PC-3 (cell line): ENCODE data around the gene KCNN1. TPM values are rescaled to one million over a fixed set of nuclear protein-coding genes. Genes with fewer than 3 reads are reported as not detected.

Experiments used
- ATAC-seq: fragments of 200-7000 bp; cut with Tn5 transposase; 2 replicates; pipeline ENCODE4 v1.9.1; 2020; ENCODE audit warnings: mild to moderate bottlenecking, moderate library complexity
- BruUV-seq: library from RNA; stranded (reverse); fragments of 400-500 nt; replicated peaks from 2 replicates; lab custom pipeline; 2021; lab: Mats Ljungman, UMichigan
- CTCF ChIA-PET: fragments of 300-600 bp; sonication (Branson Sonifier 250); formaldehyde crosslinking; loops from one replicate; lab custom pipeline; 2022; ENCODE audit warnings: antibody characterized with exemption; lab: Charles Lee
- POLR2A ChIA-PET: fragments of 300-600 bp; sonication (Branson Sonifier 250); formaldehyde crosslinking; loops from one replicate; lab custom pipeline; 2022; ENCODE audit warnings: antibody characterized with exemption; ENCODE audit not compliant: unreplicated experiment; lab: Charles Lee
- DNase-seq: peaks from one replicate; pipeline ENCODE4 v3.0.0-alpha.2; 2015
- H2AFZ ChIP-seq: fragments of 300-600 bp; sonication (generic); 2 replicates; pipeline ENCODE4 v1.6.0; 2016; ENCODE audit warnings: antibody characterized with exemption, low read length
- H3F3A ChIP-seq: fragments of 300-600 bp; sonication (generic); one replicate; pipeline ENCODE4 v1.6.0; 2017; ENCODE audit warnings: antibody characterized with exemption, low read length, control low read depth, mild to moderate bottlenecking; ENCODE audit not compliant: unreplicated experiment
- H3K27ac ChIP-seq: fragments of 300-600 bp; sonication (generic); 2 replicates; pipeline ENCODE4 v1.5.1; 2016; ENCODE audit warnings: mild to moderate bottlenecking, low read length
- H3K27me3 ChIP-seq: fragments of 300-600 bp; sonication (generic); 2 replicates; pipeline ENCODE4 v1.6.1; 2016; ENCODE audit warnings: low read length, mixed read lengths
- H3K36me3 ChIP-seq: fragments of 300-600 bp; sonication (generic); 2 replicates; pipeline ENCODE4 v1.6.1; 2016; ENCODE audit warnings: low read depth, mixed run types, low read length, mixed read lengths
- H3K4me1 ChIP-seq: fragments of 300-600 bp; sonication (generic); 2 replicates; pipeline ENCODE4 v1.5.1; 2016; ENCODE audit warnings: low read length; ENCODE audit not compliant: insufficient read depth
- H3K4me2 ChIP-seq: fragments of 300-600 bp; sonication (generic); 2 replicates; pipeline ENCODE4 v1.6.0; 2016; ENCODE audit warnings: low read length
- H3K4me3 ChIP-seq: fragments of 300-600 bp; sonication (generic); 2 replicates; pipeline ENCODE4 v1.5.1; 2016; ENCODE audit warnings: mild to moderate bottlenecking, low read length, mixed read lengths
- H3K79me2 ChIP-seq: fragments of 300-600 bp; sonication (generic); 2 replicates; pipeline ENCODE4 v1.6.1; 2017; ENCODE audit warnings: low read length, mixed read lengths
- H3K9ac ChIP-seq: fragments of 300-600 bp; sonication (generic); 2 replicates; pipeline ENCODE4 v1.6.0; 2016; ENCODE audit warnings: mild to moderate bottlenecking, low read length
- H3K9me2 ChIP-seq: fragments of 300-600 bp; sonication (generic); replicated peaks from 2 replicates; pipeline ENCODE4 v1.6.1; 2016; ENCODE audit warnings: mixed run types, low read length, mixed read lengths
- H3K9me3 ChIP-seq: fragments of 300-600 bp; sonication (generic); 2 replicates; pipeline ENCODE4 v1.6.1; 2016; ENCODE audit warnings: low read length, mixed read lengths
- H4K20me1 ChIP-seq: fragments of 300-600 bp; sonication (generic); 2 replicates; pipeline ENCODE4 v1.6.1; 2016; ENCODE audit warnings: low read length, mixed read lengths
- CTCF ChIP-seq: fragments of 300-600 bp; sonication (generic); conservative IDR thresholded peaks from 2 replicates; pipeline ENCODE4 v1.5.1; 2017; ENCODE audit warnings: antibody characterized with exemption, low read depth, mild to moderate bottlenecking, low read length
- EZH2 ChIP-seq: fragments of 300-600 bp; sonication (generic); IDR thresholded peaks from one replicate; pipeline ENCODE4 v1.6.1; 2017; ENCODE audit warnings: antibody characterized with exemption, mild to moderate bottlenecking, low read length; ENCODE audit not compliant: unreplicated experiment
- EZH2phosphoT487 ChIP-seq: fragments of 300-600 bp; sonication (generic); IDR thresholded peaks from 2 replicates; pipeline ENCODE4 v1.6.1; 2018; ENCODE audit warnings: mild to moderate bottlenecking, antibody characterized with exemption, low read length, borderline replicate concordance
- intact Hi-C: fragments of 100-400 bp; cut with micrococcal nuclease; formaldehyde crosslinking; loops from 2 replicates; pipeline ENCODE4 v1.9.0; 2023
- total RNA-seq: library from RNA; depleted of rRNA; stranded (reverse); fragments of >200 nt; gene quantifications from 2 replicates; pipeline ENCODE4 v1.2.3, GENCODE V29; 2014

KCNN1 gene
- total RNA-seq, 1 experiment from 2014 or later, result not detected

DNA sequence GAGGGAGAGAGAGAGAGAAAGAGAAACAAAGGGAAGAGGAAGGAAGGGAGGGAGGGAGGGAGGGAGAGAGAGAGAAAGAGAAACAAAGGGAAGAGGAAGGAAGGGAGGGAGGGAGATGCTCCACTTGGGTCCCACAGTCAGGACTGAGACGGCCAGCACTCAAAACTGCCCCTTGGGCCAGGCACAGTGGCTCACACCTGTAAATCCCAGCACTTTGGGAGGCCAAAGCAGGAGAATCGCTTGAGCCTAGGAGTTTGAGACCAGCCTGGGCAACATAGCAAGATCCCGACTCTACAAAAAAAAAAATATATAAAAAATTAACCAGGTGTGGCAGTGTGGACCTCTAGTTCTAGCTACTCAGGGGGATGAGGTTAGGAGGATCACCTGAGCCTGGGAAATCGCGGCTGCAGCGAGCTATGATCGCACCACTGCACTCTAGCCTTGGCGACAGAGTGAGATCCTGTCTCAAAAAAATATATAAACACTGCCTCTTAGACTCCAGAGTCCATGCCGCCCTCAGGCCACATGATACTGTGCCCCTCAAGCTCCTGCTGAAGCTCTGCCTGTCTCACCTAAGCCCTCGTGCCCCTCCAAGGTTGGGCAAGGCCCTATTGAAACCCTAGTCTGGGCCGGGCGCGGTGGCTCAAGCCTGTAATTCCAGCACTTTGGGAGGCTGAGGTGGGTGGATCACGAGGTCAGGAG lies 49.5 kb downstream of the KCNN1 start:
- Histone ChIP-seq H3K9me2 (no peaks in the 10 kb centered on the region), H3F3A (no peaks in the 10 kb centered on the region), H3K9ac (no peak overlapping the region), H3K27me3 (no peaks in the 10 kb centered on the region), H3K9me3 (no peaks in the 10 kb centered on the region), H3K27ac (no peak overlapping the region), H2AFZ (no peak overlapping the region), H3K79me2 (no peaks in the 10 kb centered on the region), H4K20me1 (no peaks in the 10 kb centered on the region), H3K4me3 (no peak overlapping the region), H3K36me3 (peaks cover 10% of the 10 kb centered on the region; the same call in 1 of the 2 replicates), H3K4me2 (no peak overlapping the region), H3K4me1 (peaks cover 6% of the 10 kb centered on the region)
- TF ChIP-seq EZH2phosphoT487 (no peak), CTCF (no peak), EZH2 (no peak)
- ChIA-PET POLR2A (no interaction called here), CTCF (no interaction called here)
- intact Hi-C loops, result no loop called here
- ATAC-seq (no peak), DNase-seq (no peak)
- no TSS peak for BruUV-seq

- H3K9me2 ChIP-seq, result no peaks in the 10 kb centered on the region
- TF ChIP-seq EZH2, result no peak
- TF ChIP-seq EZH2phosphoT487, result no peak
- BruUV-seq, result no TSS peak
- H3F3A ChIP-seq, result no peaks in the 10 kb centered on the region
- H2AFZ ChIP-seq, result no peak overlapping the region
- H3K9me3 ChIP-seq, result no peaks in the 10 kb centered on the region
- no peaks in the 10 kb centered on the region for H3K79me2 ChIP-seq
- no peaks in the 10 kb centered on the region for H3K27me3 ChIP-seq
- no peak overlapping the region for H3K27ac ChIP-seq
- intact Hi-C loops, result no loop called here
- H4K20me1 ChIP-seq, result no peaks in the 10 kb centered on the region
- no peak overlapping the region for H3K4me3 ChIP-seq
- H3K4me2 ChIP-seq, result no peak overlapping the region
- no peak for DNase-seq
- H3K36me3 ChIP-seq, result peaks cover 9% of the 10 kb centered on the region; the same call in 1 of the 2 replicates
- ChIA-PET POLR2A (no interaction called here), CTCF (no interaction called here)
- no peak; the same call in 1 of the 2 replicates for ATAC-seq
- no peak overlapping the region for H3K9ac ChIP-seq
- peaks cover 12% of the 10 kb centered on the region for H3K4me1 ChIP-seq
Measured at GRCh38 chr19:18017275-18018083, 50.6 kb downstream of the KCNN1 start.

- peaks cover 12% of the 10 kb centered on the region for H3K4me1 ChIP-seq
- H3K27me3 ChIP-seq, result no peaks in the 10 kb centered on the region
- intact Hi-C loops, result no loop called here
- no peaks in the 10 kb centered on the region for H3K79me2 ChIP-seq
- ATAC-seq (no peak), DNase-seq (no peak)
- H3K9ac ChIP-seq, result no peak overlapping the region
- TF ChIP-seq EZH2 (no peak), CTCF (no peak), EZH2phosphoT487 (no peak)
- no peak overlapping the region for H3K4me2 ChIP-seq
- H3K36me3 ChIP-seq, result no peaks in the 10 kb centered on the region
- ChIA-PET CTCF (no interaction called here), POLR2A (interaction anchor here (0.6 kb wide), 1 partner anchor 9 kb away, joined by 3 read pairs; no protein-coding TSS in a partner anchor)
- no peaks in the 10 kb centered on the region for H3F3A ChIP-seq
- no peak overlapping the region for H3K4me3 ChIP-seq
- no TSS peak for BruUV-seq
- no peaks in the 10 kb centered on the region for H3K9me2 ChIP-seq
- H3K27ac ChIP-seq, result no peak overlapping the region; the same call in 1 of the 2 replicates
- no peaks in the 10 kb centered on the region for H4K20me1 ChIP-seq
- peak overlapping the region; percentile 75; the same call in 1 of the 2 replicates for H2AFZ ChIP-seq
- no peaks in the 10 kb centered on the region for H3K9me3 ChIP-seq
Measured at GRCh38 chr19:18020212-18021085, 53.5 kb downstream of the KCNN1 start.
